Lower lobe of right lung (tissue), 2 donors: Measurements from ENCODE around the gene TMPRSS11B. TPM values are rescaled to one million over a fixed set of nuclear protein-coding genes. Genes with fewer than 3 reads are reported as not detected.

Source experiments
- ATAC-seq, 2 donors: fragments of 200-7000 bp; cut with Tn5 transposase; one replicate each; pipeline ENCODE4 v1.9.1; 2020 to 2022; ENCODE audit warnings: mild to moderate bottlenecking in 2 of 2, moderate library complexity in 2 of 2
- DNase-seq: peaks from one replicate; pipeline ENCODE4 v3.0.0-alpha.2; 2020
- H3K27ac ChIP-seq: fragments of 200-600 bp; one replicate; pipeline ENCODE4 v1.8.0; 2022
- H3K27me3 ChIP-seq: fragments of 200-600 bp; one replicate; pipeline ENCODE4 v1.8.0; 2022; ENCODE audit warnings: low read depth
- H3K36me3 ChIP-seq: fragments of 200-600 bp; one replicate; pipeline ENCODE4 v1.8.0; 2022; ENCODE audit warnings: mild to moderate bottlenecking
- H3K4me1 ChIP-seq: fragments of 200-600 bp; one replicate; pipeline ENCODE4 v1.8.0; 2022
- H3K4me3 ChIP-seq: fragments of 200-600 bp; one replicate; pipeline ENCODE4 v1.8.0; 2022; ENCODE audit warnings: mild to moderate bottlenecking
- H3K9me3 ChIP-seq: fragments of 200-600 bp; one replicate; pipeline ENCODE4 v1.8.0; 2022
- intact Hi-C: fragments of 100-400 bp; cut with DNase I; formaldehyde crosslinking; loops from one replicate; pipeline ENCODE4 v1.11.0; 2022
- total RNA-seq: library from RNA; stranded (reverse); fragmentation: NEBNext Ultra II Directional; extraction: Animal tissue kit (Norgen Biotek cat#: 25700); gene quantifications from one replicate; pipeline ENCODE4 v1.2.1, GENCODE V29; 2021
- TF ChIP-seq, protein P1 (sequence below): fragments of 200-600 bp; IDR thresholded peaks from one replicate; pipeline ENCODE4 v1.8.0; 2022; ENCODE audit warnings: antibody characterized with exemption, mild to moderate bottlenecking
- donor health status: DM: no; HTN: yes; CAD: no; lungs with severe emphysema.

Gene TMPRSS11B
- total RNA-seq, 1 donor from 2014 or later, result not detected

DNA sequence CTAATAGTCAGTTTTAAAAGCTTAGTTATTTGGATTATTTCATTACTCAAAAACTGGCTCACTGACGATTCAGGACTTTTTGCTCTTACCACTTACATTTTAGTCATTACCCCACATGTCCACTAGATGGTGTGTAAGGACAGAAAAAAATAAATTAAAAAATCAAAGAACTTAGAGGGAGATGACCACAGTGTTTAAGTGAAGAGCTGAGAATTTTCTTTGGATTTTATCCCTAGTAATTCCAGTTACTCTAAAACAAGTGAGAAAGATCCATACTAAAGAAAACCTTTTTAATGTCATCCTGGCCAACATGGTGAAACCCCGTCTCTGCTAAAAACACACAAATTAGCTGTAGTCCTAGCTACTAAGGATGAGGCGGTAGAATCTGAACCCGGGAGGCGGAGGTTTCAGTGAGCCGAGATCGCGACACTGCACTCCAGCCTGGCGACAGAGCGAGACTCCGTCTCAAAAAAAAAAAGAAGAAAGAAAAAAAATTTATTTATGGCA, 26.4 kb upstream of the TMPRSS11B start:
- H3K27me3 ChIP-seq, result peaks cover 6% of the 10 kb centered on the region
- DNase-seq (no peak), ATAC-seq (peak; percentile 75 to 83)
- TF ChIP-seq, protein P1, sequence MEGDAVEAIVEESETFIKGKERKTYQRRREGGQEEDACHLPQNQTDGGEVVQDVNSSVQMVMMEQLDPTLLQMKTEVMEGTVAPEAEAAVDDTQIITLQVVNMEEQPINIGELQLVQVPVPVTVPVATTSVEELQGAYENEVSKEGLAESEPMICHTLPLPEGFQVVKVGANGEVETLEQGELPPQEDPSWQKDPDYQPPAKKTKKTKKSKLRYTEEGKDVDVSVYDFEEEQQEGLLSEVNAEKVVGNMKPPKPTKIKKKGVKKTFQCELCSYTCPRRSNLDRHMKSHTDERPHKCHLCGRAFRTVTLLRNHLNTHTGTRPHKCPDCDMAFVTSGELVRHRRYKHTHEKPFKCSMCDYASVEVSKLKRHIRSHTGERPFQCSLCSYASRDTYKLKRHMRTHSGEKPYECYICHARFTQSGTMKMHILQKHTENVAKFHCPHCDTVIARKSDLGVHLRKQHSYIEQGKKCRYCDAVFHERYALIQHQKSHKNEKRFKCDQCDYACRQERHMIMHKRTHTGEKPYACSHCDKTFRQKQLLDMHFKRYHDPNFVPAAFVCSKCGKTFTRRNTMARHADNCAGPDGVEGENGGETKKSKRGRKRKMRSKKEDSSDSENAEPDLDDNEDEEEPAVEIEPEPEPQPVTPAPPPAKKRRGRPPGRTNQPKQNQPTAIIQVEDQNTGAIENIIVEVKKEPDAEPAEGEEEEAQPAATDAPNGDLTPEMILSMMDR, result peak; percentile 78
- no peak overlapping the region for H3K27ac ChIP-seq
- H3K9me3 ChIP-seq, result no peaks in the 10 kb centered on the region
- H3K36me3 ChIP-seq, result no peaks in the 10 kb centered on the region
- intact Hi-C loops, result loop anchor here (10.0 kb wide), 1 partner anchor 103 kb away; no protein-coding TSS in a partner anchor
- H3K4me3 ChIP-seq, result no peak overlapping the region
- H3K4me1 ChIP-seq, result no peaks in the 10 kb centered on the region

DNA sequence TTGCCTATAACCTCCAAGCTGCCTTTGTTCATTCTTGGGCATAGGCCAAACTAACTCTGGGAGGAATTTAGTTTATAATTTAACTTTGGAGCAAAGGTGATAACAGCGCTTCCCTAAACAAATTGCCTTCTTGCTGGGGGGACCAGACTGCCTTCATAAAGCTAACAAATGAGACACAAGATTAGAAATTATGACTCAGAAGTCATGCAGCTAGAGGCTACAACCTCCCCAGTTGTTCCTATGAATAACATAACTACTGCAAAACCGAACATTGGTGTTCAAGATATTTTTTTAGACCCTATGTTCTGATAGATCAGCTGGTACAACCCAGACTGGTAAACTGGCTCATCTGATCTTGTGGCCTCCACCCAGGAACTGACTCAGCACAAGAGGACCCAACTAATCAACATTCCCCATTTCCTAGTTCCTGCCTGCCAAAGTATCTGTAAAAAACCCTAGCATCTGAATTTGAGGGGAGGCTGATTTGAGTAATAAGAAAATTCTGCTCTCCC, 22.0 kb upstream of the TMPRSS11B start:
- Histone ChIP-seq H3K4me1 (no peaks in the 10 kb centered on the region), H3K36me3 (no peaks in the 10 kb centered on the region), H3K9me3 (no peaks in the 10 kb centered on the region), H3K27me3 (no peaks in the 10 kb centered on the region), H3K27ac (no peak overlapping the region), H3K4me3 (no peak overlapping the region)
- ATAC-seq (no peak), DNase-seq (no peak)
- TF ChIP-seq, protein P1, result no peak
- intact Hi-C loops, result no loop called here

DNA sequence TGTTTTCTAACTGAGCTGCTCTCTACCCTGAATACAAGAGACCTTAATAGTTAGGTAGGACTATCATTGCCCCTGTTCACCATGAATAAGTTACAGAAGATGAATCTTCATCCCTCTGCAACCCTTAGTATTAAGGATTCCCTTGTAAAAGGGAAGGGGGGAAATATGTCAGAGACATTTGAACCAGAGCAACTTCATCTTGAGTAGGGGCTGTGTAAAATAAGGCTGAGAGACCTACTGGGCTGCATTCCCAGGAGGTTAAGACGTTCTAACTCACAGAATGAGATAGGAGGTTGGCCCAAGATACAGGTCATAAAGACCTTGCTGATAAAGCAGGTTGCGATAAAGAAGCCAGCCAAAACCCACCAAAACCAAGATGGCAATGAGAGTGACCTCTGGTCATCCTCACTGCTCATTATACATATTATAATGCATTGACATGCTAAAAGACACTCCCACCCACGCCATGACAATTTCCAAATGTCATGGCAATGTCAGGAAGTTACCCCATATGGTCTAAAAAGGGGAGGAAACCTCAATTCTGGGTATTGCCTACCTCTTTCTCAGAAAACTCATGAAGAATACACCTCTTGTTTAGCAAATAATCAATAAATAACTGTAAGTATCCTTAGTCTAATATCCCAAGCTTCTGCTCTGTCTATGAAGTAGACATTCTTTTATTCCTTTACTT, 19.5 kb upstream of the TMPRSS11B start:
- ATAC-seq, result no peak
- Histone ChIP-seq H3K27me3 (no peaks in the 10 kb centered on the region), H3K9me3 (no peaks in the 10 kb centered on the region), H3K4me3 (no peak overlapping the region), H3K36me3 (no peaks in the 10 kb centered on the region), H3K27ac (no peak overlapping the region), H3K4me1 (no peaks in the 10 kb centered on the region)
- TF ChIP-seq, protein P1, result no peak
- DNase-seq, result no peak
- intact Hi-C loops, result no loop called here

DNA sequence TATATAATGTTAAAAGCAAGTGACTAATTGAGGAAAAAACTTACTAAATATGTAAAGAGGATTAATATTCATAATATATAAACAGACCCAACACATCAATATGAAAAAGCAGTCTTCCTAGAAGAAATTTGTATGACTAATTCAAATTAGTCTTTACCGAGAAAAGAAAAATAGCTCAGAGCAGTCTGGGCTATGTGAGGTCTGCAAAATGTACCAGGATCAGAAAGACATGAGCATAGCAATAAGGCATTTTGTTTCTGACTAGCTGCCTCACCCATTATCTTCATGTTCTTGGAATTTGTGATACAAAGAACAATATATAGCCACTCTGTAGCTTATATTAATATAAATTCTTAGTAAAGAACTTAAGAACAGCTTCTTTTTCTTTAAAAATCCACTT, 13.7 kb upstream of the TMPRSS11B start:
- Histone ChIP-seq H3K4me1 (no peaks in the 10 kb centered on the region), H3K36me3 (no peaks in the 10 kb centered on the region), H3K27me3 (no peaks in the 10 kb centered on the region), H3K27ac (no peak overlapping the region), H3K9me3 (no peaks in the 10 kb centered on the region), H3K4me3 (no peak overlapping the region)
- TF ChIP-seq, protein P1, result no peak
- intact Hi-C loops, result no loop called here
- DNase-seq (no peak), ATAC-seq (no peak)

DNA sequence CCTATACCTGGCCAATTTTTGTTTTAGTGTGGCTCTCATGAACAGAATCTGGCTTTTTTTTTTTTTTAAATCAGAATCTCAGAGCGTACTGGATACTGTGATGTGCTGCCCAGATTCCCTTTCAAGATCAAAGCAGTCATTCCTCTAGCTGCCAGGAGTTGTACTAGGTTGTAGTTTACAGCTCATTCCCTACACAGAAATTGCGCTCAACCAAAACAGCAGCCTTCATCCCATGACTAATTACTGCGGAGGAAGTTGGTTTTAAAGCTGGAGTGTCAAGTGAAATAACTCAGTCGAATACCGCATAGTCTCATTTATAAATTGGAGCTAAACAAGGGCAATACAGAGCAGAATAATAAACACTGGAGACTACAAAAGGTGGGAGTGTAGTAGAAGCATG, 12.2 kb upstream of the TMPRSS11B start:
- no peak overlapping the region for H3K27ac ChIP-seq
- ATAC-seq (no peak), DNase-seq (no peak)

More for the DNA sequence above, 12.2 kb upstream of the TMPRSS11B start:
- Histone ChIP-seq H3K4me3 (no peak overlapping the region), H3K36me3 (no peaks in the 10 kb centered on the region), H3K9me3 (no peaks in the 10 kb centered on the region), H3K4me1 (no peaks in the 10 kb centered on the region), H3K27me3 (no peaks in the 10 kb centered on the region)
- TF ChIP-seq, protein P1, result no peak
- intact Hi-C loops, result no loop called here
